ENCODE measurements around the gene LMF1. TPM values are rescaled to one million over a fixed set of nuclear protein-coding genes. Genes with fewer than 3 reads are reported as not detected.

The LMF1 gene
- total RNA-seq, 2 donors from 2014 or later, result 17.3 to 22.6 TPM

- intact Hi-C loops (cut with DNase I, micrococcal nuclease), result no loop called here
- no peak for ATAC-seq
- no peak for DNase-seq
Observed at GRCh38 chr16:922051-922450, 48.7 kb downstream of the LMF1 start.

GRCh38 chr16:921321-921905, 49.4 kb downstream of the LMF1 start:
- DNase-seq (no peak), ATAC-seq (no peak)
- intact Hi-C loops (cut with DNase I, micrococcal nuclease), result no loop called here

- no peak for ATAC-seq
- DNase-seq, result no peak
- intact Hi-C loops (cut with DNase I, micrococcal nuclease), result no loop called here
Observed at GRCh38 chr16:920717-921116, 50.1 kb downstream of the LMF1 start.

- DNase-seq (peak in 1 of 2 donors; percentile 13), ATAC-seq (no peak)
- intact Hi-C loops (cut with DNase I, micrococcal nuclease), result no loop called here
Observed at GRCh38 chr16:920051-920681, 50.6 kb downstream of the LMF1 start.

- no peak for DNase-seq
- ATAC-seq, result no peak
- intact Hi-C loops (cut with DNase I, micrococcal nuclease), result no loop called here
Observed at GRCh38 chr16:919658-920050, 51.1 kb downstream of the LMF1 start.

GRCh38 chr16:918741-919657, 51.8 kb downstream of the LMF1 start:
- intact Hi-C loops (cut with DNase I, micrococcal nuclease), result no loop called here

GRCh38 chr16:918068-918467, 52.7 kb downstream of the LMF1 start:
- intact Hi-C loops (cut with DNase I, micrococcal nuclease), result no loop called here
- DNase-seq (peak; percentile 35 to 45), ATAC-seq (peak; percentile 86)

More at GRCh38 chr16:918741-919657, 51.8 kb downstream of the LMF1 start:
- DNase-seq, result no peak
- ATAC-seq, result no peak

- DNase-seq (no peak), ATAC-seq (no peak)
- intact Hi-C loops (cut with DNase I, micrococcal nuclease), result no loop called here
Observed at GRCh38 chr16:917591-918061, 53.2 kb downstream of the LMF1 start.

- DNase-seq, result no peak
- ATAC-seq, result no peak
- intact Hi-C loops (cut with DNase I, micrococcal nuclease), result no loop called here
Observed at GRCh38 chr16:916035-916799, 54.6 kb downstream of the LMF1 start.

- no peak for DNase-seq
- intact Hi-C loops (cut with DNase I, micrococcal nuclease), result no loop called here
- ATAC-seq, result no peak
Observed at GRCh38 chr16:915546-915945, 55.2 kb downstream of the LMF1 start.

GRCh38 chr16:914440-914839, 56.3 kb downstream of the LMF1 start:
- ATAC-seq (no peak), DNase-seq (no peak)
- intact Hi-C loops (cut with DNase I, micrococcal nuclease), result no loop called here

GRCh38 chr16:913817-914439, 56.9 kb downstream of the LMF1 start:
- ATAC-seq (no peak), DNase-seq (no peak)
- intact Hi-C loops (cut with DNase I, micrococcal nuclease), result no loop called here

- ATAC-seq (peak; percentile 20), DNase-seq (no peak)
Observed at GRCh38 chr16:912684-913613, 57.8 kb downstream of the LMF1 start.

GRCh38 chr16:912322-912683, 58.5 kb downstream of the LMF1 start:
- intact Hi-C loops (cut with DNase I, micrococcal nuclease), result no loop called here
- DNase-seq (no peak), ATAC-seq (no peak)

More at GRCh38 chr16:912684-913613, 57.8 kb downstream of the LMF1 start:
- intact Hi-C loops (cut with DNase I, micrococcal nuclease), result no loop called here

- DNase-seq (no peak), ATAC-seq (no peak)
- intact Hi-C loops (cut with DNase I, micrococcal nuclease), result no loop called here
Observed at GRCh38 chr16:911604-912321, 59.0 kb downstream of the LMF1 start.

GRCh38 chr16:911101-911500, 59.7 kb downstream of the LMF1 start:
- DNase-seq, result no peak
- no peak for ATAC-seq
- intact Hi-C loops (cut with DNase I, micrococcal nuclease), result no loop called here

GRCh38 chr16:910181-910580, 60.6 kb downstream of the LMF1 start:
- intact Hi-C loops (cut with DNase I, micrococcal nuclease), result no loop called here
- ATAC-seq (no peak), DNase-seq (no peak)
